M059J (cell line): ENCODE data around the gene DENND4A. TPM values are rescaled to one million over a fixed set of nuclear protein-coding genes. Genes with fewer than 3 reads are reported as not detected.
A peak's percentile ranks its signal among the peaks of the same experiment; 100 is the strongest.
"Not testable (repeated sequence)": the region's sequence is repeated elsewhere in the genome, so short reads cannot be mapped to it uniquely, and the experiment has no call there.

Source experiments
- DNase-seq: peaks from one replicate; pipeline ENCODE4 v3.0.0-alpha.2; 2012; ENCODE audit warnings: low read depth
- total RNA-seq: library from RNA; depleted of rRNA; stranded (reverse); fragments of >200 nt; shearing (Covaris generic); gene quantifications from 2 replicates; pipeline ENCODE4 v1.2.3, GENCODE V29; 2014

Gene DENND4A
- total RNA-seq, 1 experiment from 2014 or later = 9.6 TPM

DNA sequence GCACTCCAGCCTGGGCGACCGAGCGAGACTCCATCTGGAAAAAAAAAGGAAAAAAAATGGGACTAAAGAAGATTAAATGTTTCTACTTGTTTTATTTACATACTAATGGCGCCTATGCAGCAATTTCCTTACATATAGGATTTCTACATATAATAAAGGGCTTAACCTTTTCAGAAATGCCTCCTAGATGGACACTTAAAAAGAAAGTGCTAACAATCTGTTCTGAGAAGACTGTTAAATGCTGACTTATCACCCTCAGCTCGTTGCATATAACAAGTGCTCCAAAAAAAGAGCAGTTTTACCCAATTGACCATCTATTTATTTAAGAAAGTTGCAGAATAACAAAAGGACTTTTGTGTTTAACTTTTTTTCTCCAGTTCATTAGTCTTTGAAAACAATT is 32.7 kb downstream of the DENND4A start:
- DNase-seq = no peak

- no peak for DNase-seq
Observed at GRCh38 chr15:65758242-65758641, 33.9 kb downstream of the DENND4A start.

DNA sequence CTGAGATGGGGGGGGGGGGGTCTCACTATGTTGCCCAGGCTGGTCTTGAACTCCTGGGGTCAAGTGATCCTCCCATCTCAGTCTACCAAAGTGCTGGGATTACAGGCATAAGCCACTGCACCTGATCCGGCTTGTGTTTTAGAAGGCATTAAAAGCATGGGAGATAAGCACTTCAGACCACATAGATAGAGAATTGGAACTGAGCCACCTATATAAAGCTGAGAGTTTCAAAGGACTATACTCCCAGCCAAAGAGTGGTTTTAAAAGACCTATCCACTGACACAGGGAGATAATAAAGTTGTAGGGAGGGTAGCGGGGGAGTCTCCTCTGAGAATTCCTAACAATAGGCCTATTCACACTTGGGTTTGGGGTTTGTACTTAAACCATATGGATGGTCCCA is 34.8 kb downstream of the DENND4A start:
- DNase-seq = no peak

- no peak for DNase-seq
Observed at GRCh38 chr15:65752151-65752700, 39.9 kb downstream of the DENND4A start.

- DNase-seq = no peak
Observed at GRCh38 chr15:65751431-65751830, 40.7 kb downstream of the DENND4A start.

- DNase-seq = no peak
Observed at GRCh38 chr15:65747265-65747664, 44.8 kb downstream of the DENND4A start.

GRCh38 chr15:65743637-65744252 is 48.3 kb downstream of the DENND4A start:
- no peak for DNase-seq

DNA sequence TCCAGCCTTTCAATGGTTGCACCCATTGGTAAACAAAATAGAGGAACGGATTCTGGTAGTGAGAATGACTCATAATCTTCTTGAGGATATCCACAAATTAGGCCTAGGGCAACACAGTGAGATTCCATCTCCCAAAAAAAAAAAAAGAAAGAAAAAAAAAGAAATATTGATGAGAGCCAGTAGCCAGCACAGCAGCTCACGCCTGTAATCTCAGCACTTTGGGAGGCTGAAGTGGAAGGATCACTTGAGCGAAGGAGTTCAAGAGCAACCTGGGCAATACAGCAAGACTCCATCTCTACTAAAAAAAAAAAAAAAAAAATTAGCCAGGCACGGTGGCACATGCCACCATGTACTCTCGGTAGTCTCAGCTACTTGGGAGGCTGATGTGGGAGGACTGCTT is 51.9 kb downstream of the DENND4A start:
- DNase-seq = peak; percentile 32

DNA sequence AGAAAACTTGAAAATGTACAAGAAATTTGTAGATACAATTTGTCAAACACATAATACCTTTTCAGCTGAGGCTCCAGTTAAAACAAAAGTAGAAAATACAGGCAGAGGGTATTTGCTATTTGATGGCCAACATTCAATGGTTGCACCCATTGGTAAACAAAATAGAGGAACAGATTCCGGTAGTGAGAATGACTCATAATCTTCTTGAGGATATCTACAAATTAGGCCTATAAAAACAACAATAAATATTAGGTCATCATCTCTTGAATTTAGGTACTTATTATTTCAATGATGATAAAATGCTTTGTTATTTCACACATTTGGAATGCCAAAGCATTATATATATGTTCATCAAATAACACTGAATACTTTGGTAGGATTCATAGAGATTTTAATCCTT is 53.4 kb downstream of the DENND4A start:
- DNase-seq = peak; percentile 15

GRCh38 chr15:65733599-65733998 is 58.5 kb downstream of the DENND4A start:
- not testable (repeated sequence) for DNase-seq

DNA sequence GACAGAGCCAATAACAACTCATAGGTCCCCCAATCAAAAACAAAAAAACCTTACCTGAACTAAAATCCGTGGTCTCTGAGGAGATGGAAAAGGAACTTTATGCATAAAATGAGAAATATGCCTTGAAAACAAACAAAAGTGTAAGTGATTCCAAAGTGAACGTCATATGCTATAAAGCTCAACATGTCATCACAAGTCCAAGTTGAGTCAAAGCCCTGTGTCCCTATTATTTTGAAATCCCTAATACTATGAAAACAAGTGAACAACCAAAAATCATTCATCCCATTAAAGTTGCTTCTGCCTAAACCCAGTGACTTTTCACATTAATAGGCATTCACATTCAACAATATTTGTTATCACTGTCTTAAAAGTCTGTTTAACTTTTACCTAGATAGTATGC is 59.4 kb downstream of the DENND4A start:
- no peak for DNase-seq

- DNase-seq = no peak
Observed at GRCh38 chr15:65731926-65732325, 60.2 kb downstream of the DENND4A start.

DNA sequence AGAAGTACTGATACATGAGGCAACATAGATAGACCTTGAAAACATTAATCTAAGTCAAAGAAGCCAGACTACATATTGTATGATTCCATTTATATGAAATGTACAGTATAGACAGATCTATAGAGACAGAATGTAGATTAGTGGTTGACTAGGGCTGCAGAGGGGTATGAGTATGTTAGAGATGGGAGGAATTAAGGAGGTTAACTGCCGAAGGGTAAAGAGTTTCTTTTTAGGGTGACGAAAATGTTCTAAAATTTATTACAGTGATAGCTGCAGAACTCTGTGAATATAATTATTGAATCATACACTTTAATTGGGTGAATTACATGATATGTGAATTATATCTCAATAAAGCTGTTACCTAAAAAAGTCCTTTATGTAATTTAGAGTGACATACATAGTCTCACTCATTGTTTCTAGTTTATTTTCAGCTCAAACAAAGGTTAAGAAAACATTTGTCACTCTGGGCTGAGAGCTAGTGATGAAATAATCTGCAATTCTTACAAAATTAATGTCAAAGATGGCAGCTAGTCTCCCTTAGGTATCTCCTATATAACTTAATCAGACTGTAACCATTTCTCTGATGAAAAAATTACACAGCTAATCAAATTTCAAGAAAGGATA is 61.4 kb downstream of the DENND4A start:
- no peak for DNase-seq

DNA sequence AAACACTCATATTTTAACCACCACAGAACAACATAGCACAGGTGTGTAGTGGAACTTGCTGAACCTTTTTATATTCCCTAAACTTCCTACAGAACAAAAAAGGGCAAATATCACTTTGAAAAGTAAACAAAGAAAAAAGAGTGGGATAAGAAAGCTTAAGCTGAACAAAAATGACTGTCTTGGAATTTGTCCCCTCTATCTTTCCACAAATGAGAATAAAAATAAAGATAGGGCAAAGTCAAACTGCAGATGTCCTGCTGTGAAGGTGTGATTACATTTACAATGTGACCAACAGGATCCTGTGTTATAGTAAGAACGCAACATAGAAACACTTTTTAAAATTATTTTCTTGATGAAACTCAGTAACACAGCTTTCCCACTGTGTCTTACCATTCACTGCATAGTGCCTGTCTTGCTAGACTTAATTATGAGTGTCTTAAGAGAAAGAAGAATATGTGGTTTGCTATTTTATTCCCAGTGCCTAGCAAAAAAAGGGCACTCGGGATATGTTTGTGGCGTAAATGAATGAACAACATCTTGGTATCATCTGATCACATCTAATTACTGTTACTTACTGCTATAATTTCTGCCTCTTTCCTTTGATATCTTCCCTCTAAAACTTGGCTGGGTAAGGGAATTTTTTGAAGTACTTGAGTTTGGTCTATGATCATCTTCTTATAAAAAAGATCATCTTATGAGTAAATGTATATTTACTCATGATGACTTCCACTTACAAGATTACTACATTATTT is 67.5 kb downstream of the DENND4A start:
- DNase-seq = no peak

- DNase-seq = no peak
Observed at GRCh38 chr15:65723876-65724275, 68.2 kb downstream of the DENND4A start.

- DNase-seq = no peak
Observed at GRCh38 chr15:65722191-65722590, 69.9 kb downstream of the DENND4A start.

GRCh38 chr15:65712415-65712814 is 79.7 kb downstream of the DENND4A start:
- DNase-seq = no peak

GRCh38 chr15:65695081-65695480 is 97.0 kb downstream of the DENND4A start:
- no peak for DNase-seq

- no peak for DNase-seq
Observed at GRCh38 chr15:65690778-65691177, 101.3 kb downstream of the DENND4A start.

DNA sequence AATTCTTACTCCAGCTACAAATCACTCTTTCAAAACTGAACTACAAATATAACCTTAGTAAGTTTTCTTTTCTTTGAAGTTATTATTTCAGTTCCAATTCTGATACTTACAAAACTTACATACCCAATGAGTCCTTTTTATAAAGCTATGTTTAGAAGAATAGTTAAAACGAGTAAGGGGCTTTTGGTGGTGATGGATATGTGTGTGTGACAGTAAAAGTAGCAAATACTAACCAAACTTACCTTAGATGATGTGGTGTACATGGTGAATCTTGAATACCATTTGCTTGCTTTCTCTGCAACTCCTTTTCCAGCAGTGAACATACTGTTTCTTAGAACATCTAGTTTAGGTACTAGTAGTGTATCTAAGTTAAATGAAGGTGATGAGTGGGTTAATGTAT is 101.9 kb downstream of the DENND4A start:
- no peak for DNase-seq

GRCh38 chr15:65688462-65688861 is 103.6 kb downstream of the DENND4A start:
- no peak for DNase-seq

DNA sequence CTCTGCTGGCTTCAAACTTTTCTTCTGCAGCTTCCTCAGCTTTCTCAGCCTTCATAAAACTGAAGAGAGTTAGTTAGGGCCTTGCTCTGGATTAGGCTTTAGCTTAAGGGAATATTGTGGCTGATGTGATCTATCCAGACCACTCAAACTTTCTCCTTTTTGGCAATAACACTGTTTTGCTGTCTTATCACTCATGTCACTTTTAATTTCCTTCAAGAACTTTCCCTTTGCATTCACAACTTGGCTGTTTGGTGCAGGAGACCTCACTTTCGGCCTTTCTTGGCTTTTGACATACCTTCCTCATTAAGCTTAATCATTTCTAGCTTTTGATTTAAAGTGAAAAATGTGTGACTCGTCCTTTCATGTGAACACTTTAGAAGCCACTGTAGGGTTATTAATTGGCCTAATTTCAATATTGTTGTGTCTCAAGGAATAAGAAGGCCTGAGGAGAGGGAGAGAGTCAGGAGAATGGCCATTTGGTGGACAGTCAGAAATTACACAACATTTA is 109.6 kb downstream of the DENND4A start:
- DNase-seq = no peak

- DNase-seq = no peak
Observed at GRCh38 chr15:65680544-65680943, 111.5 kb downstream of the DENND4A start.
